Lower lobe of right lung (tissue), 2 donors: ENCODE measurements around the gene CADM1. TPM values are rescaled to one million over a fixed set of nuclear protein-coding genes. Genes with fewer than 3 reads are reported as not detected.

Source experiments
- ATAC-seq, 2 donors: fragments of 200-7000 bp; cut with Tn5 transposase; one replicate each; pipeline ENCODE4 v1.9.1; 2020 to 2022; ENCODE audit warnings: mild to moderate bottlenecking in 2 of 2, moderate library complexity in 2 of 2
- DNase-seq: peaks from one replicate; pipeline ENCODE4 v3.0.0-alpha.2; 2020
- H3K27ac ChIP-seq: fragments of 200-600 bp; one replicate; pipeline ENCODE4 v1.8.0; 2022
- H3K27me3 ChIP-seq: fragments of 200-600 bp; one replicate; pipeline ENCODE4 v1.8.0; 2022; ENCODE audit warnings: low read depth
- H3K36me3 ChIP-seq: fragments of 200-600 bp; one replicate; pipeline ENCODE4 v1.8.0; 2022; ENCODE audit warnings: mild to moderate bottlenecking
- H3K4me1 ChIP-seq: fragments of 200-600 bp; one replicate; pipeline ENCODE4 v1.8.0; 2022
- H3K4me3 ChIP-seq: fragments of 200-600 bp; one replicate; pipeline ENCODE4 v1.8.0; 2022; ENCODE audit warnings: mild to moderate bottlenecking
- H3K9me3 ChIP-seq: fragments of 200-600 bp; one replicate; pipeline ENCODE4 v1.8.0; 2022
- intact Hi-C: fragments of 100-400 bp; cut with DNase I; formaldehyde crosslinking; loops from one replicate; pipeline ENCODE4 v1.11.0; 2022
- total RNA-seq: library from RNA; stranded (reverse); fragmentation: NEBNext Ultra II Directional; extraction: Animal tissue kit (Norgen Biotek cat#: 25700); gene quantifications from one replicate; pipeline ENCODE4 v1.2.1, GENCODE V29; 2021
- TF ChIP-seq, protein P1 (sequence below): fragments of 200-600 bp; IDR thresholded peaks from one replicate; pipeline ENCODE4 v1.8.0; 2022; ENCODE audit warnings: antibody characterized with exemption, mild to moderate bottlenecking
- donor health status: DM: no; HTN: yes; CAD: no; lungs with severe emphysema.

Gene CADM1
- total RNA-seq, 1 donor from 2014 or later, result 149 TPM

- intact Hi-C loops, result no loop called here
- ATAC-seq (no peak), DNase-seq (no peak)
- Histone ChIP-seq H3K27me3 (no peaks in the 10 kb centered on the region), H3K36me3 (no peaks in the 10 kb centered on the region), H3K4me1 (no peaks in the 10 kb centered on the region), H3K27ac (no peak overlapping the region), H3K4me3 (no peak overlapping the region), H3K9me3 (no peaks in the 10 kb centered on the region)
- TF ChIP-seq, protein P1, sequence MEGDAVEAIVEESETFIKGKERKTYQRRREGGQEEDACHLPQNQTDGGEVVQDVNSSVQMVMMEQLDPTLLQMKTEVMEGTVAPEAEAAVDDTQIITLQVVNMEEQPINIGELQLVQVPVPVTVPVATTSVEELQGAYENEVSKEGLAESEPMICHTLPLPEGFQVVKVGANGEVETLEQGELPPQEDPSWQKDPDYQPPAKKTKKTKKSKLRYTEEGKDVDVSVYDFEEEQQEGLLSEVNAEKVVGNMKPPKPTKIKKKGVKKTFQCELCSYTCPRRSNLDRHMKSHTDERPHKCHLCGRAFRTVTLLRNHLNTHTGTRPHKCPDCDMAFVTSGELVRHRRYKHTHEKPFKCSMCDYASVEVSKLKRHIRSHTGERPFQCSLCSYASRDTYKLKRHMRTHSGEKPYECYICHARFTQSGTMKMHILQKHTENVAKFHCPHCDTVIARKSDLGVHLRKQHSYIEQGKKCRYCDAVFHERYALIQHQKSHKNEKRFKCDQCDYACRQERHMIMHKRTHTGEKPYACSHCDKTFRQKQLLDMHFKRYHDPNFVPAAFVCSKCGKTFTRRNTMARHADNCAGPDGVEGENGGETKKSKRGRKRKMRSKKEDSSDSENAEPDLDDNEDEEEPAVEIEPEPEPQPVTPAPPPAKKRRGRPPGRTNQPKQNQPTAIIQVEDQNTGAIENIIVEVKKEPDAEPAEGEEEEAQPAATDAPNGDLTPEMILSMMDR, result no peak
These were observed 283.8 kb downstream of the CADM1 start for GRCh38 chr11:115220423-115220822.

GRCh38 chr11:115219376-115219775 is 284.8 kb downstream of the CADM1 start:
- DNase-seq, result no peak
- Histone ChIP-seq H3K27ac (no peak overlapping the region), H3K36me3 (peaks cover 5% of the 10 kb centered on the region), H3K4me3 (no peak overlapping the region), H3K9me3 (no peaks in the 10 kb centered on the region), H3K4me1 (no peaks in the 10 kb centered on the region), H3K27me3 (no peaks in the 10 kb centered on the region)
- ATAC-seq, result no peak
- intact Hi-C loops, result no loop called here
- TF ChIP-seq, protein P1, result no peak

GRCh38 chr11:115217726-115218311 is 286.4 kb downstream of the CADM1 start:
- Histone ChIP-seq H3K36me3 (peaks cover 9% of the 10 kb centered on the region), H3K4me3 (no peak overlapping the region), H3K27me3 (no peaks in the 10 kb centered on the region), H3K27ac (no peak overlapping the region), H3K9me3 (no peaks in the 10 kb centered on the region), H3K4me1 (no peaks in the 10 kb centered on the region)
- TF ChIP-seq, protein P1, result no peak
- ATAC-seq (peak in 1 of 2 donors; percentile 13), DNase-seq (no peak)
- intact Hi-C loops, result no loop called here

- intact Hi-C loops, result no loop called here
- Histone ChIP-seq H3K4me3 (no peak overlapping the region), H3K4me1 (no peaks in the 10 kb centered on the region), H3K9me3 (no peaks in the 10 kb centered on the region), H3K27me3 (no peaks in the 10 kb centered on the region), H3K27ac (no peak overlapping the region), H3K36me3 (peaks cover 9% of the 10 kb centered on the region)
- TF ChIP-seq, protein P1, result peak; percentile 13
- DNase-seq (no peak), ATAC-seq (no peak)
These were observed 288.3 kb downstream of the CADM1 start for GRCh38 chr11:115215694-115216617.

DNA sequence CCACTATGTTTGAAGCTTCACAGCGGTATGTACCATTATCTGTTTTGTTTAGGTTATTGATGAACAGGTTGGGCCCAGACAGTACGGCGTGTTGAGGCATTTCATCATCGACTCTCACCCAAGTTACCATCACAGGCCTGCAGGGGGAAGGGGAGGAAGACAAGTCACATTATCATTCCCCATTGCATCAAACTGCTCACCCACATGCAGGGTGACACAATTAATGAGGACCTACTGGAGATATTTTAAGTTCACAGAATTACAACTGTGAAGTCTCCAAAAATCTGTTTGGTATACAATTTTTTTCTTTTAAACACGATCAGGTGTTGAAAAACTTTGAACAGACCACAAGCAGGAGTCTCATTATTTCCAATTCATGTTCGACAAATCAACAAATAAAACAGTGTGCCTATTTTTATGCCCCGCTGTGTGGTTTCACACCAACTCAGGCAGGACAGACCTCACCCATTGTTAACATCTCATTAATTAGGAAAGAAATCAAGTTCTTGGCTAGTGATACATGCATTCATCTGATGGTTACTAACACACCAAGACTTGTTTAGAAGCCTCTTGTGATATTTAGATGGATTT is 289.5 kb downstream of the CADM1 start:
- H3K9me3 ChIP-seq, result no peaks in the 10 kb centered on the region
- no peaks in the 10 kb centered on the region for H3K4me1 ChIP-seq
- peaks cover 9% of the 10 kb centered on the region for H3K36me3 ChIP-seq
- no peaks in the 10 kb centered on the region for H3K27me3 ChIP-seq
- intact Hi-C loops, result no loop called here
- no peak overlapping the region for H3K4me3 ChIP-seq
- no peak for ATAC-seq
- DNase-seq, result no peak
- TF ChIP-seq, protein P1, result no peak
- no peak overlapping the region for H3K27ac ChIP-seq
